SH-SY5Y (cell line): ENCODE data around the gene ZIC3.

Source experiments
- GATA2 ChIP-seq: IDR thresholded peaks from 2 replicates; pipeline ENCODE4 v1.6.1; 2011; ENCODE audit warnings: mild to moderate bottlenecking, low read depth, low read length
- GATA3 ChIP-seq: IDR thresholded peaks from 2 replicates; pipeline ENCODE4 v1.6.1; 2011; ENCODE audit warnings: low read depth, mild to moderate bottlenecking, low read length, moderate library complexity

ZIC3 gene

DNA sequence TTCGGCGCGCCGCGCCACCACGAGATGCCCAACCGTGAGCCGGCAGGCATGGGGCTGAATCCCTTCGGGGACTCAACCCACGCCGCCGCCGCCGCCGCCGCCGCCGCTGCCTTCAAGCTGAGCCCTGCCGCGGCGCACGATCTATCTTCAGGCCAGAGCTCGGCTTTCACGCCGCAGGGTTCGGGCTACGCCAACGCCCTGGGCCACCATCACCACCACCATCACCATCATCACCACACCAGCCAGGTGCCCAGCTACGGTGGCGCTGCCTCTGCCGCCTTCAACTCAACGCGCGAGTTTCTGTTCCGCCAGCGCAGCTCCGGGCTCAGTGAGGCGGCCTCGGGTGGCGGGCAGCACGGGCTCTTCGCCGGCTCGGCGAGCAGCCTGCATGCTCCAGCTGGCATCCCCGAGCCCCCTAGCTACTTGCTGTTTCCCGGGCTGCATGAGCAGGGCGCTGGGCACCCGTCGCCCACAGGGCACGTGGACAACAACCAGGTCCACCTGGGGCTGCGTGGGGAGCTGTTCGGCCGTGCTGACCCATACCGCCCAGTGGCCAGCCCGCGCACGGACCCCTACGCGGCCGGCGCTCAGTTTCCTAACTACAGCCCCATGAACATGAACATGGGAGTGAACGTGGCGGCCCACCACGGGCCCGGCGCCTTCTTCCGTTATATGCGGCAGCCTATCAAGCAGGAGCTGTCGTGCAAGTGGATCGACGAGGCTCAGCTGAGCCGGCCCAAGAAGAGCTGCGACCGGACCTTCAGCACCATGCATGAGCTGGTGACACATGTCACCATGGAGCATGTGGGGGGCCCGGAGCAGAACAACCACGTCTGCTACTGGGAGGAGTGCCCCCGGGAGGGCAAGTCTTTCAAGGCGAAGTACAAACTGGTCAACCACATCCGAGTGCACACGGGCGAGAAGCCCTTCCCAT lies 1.1 kb downstream of the ZIC3 start:
- TF ChIP-seq GATA2 (no peak), GATA3 (no peak)

DNA sequence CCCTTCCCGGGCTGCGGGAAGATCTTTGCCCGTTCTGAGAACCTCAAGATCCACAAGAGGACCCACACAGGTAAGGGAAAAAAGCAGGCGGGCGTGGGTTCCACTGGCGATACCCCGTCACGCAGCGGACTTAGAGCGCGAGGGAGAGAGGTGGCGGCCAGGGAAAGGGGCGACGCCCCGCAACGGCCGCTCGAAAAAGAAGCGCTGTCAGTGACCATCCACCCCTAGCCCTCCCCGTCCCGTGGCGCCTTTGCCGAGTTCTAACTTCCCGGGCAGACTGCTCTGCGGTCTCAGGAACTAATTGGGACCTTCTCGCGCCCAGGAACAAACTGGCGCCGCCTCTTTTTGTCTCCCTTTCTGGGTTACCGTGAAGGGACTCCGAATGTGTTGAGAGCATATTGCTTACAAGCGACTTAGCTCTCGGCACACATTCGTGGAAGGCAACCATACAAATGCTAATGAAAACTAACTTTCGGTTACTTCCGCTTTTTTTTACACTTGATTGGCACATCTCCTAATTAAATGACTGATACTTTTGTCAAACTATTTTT lies 1.8 kb downstream of the ZIC3 start:
- TF ChIP-seq GATA2 (no peak), GATA3 (no peak)

DNA sequence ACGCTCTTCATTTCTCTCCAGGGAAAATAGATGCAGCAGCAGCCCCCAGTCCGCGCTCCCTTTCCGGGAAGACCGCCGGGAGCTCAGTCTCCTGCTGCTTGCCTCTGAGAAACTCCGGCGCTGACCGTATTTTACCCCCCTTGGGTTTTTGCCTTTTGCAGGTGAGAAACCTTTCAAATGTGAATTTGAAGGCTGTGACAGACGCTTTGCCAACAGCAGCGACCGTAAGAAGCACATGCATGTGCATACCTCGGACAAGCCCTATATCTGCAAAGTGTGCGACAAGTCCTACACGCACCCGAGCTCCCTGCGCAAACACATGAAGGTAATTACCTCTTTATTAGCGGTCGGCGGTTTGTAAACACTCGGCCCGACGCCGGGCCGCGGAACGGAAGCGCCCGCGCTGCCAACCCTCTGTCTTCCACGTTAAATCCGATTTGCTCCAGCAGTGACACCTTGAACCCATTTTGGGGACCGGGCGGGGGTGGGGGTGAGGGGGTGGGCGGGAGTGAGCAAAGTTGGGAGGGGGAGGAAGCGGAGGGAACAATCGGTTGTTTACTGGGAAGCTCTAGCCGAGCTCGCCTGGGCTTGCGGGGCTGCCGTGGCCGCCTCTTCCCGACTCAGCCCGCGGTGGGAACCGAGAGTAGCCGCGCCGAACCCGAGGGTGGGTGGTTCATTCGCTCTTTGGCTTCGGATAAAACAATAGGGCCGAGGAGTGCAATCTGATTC lies 3.0 kb downstream of the ZIC3 start:
- TF ChIP-seq GATA3: no peak
- no peak for TF ChIP-seq GATA2

DNA sequence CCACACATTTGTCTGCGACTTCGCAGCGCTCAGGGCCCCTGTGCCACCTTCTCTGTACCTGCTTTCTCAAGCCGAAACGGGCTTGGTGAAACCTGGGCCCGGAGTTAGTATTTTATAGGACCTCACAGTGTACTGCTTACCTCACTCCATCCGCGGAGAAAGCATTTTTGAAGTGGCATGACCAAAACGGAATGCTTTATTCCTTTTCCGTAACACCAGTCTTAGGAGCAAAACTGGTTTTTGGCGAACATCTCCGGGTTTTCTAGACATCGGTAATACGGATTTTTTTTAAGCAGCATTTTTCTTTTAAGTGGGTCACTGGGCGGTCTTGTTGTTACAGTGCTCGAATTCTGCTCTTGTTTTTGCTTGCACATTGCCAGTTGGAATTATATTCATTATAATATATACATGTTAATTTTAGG lies 3.6 kb downstream of the ZIC3 start:
- TF ChIP-seq GATA2: no peak
- no peak for TF ChIP-seq GATA3

DNA sequence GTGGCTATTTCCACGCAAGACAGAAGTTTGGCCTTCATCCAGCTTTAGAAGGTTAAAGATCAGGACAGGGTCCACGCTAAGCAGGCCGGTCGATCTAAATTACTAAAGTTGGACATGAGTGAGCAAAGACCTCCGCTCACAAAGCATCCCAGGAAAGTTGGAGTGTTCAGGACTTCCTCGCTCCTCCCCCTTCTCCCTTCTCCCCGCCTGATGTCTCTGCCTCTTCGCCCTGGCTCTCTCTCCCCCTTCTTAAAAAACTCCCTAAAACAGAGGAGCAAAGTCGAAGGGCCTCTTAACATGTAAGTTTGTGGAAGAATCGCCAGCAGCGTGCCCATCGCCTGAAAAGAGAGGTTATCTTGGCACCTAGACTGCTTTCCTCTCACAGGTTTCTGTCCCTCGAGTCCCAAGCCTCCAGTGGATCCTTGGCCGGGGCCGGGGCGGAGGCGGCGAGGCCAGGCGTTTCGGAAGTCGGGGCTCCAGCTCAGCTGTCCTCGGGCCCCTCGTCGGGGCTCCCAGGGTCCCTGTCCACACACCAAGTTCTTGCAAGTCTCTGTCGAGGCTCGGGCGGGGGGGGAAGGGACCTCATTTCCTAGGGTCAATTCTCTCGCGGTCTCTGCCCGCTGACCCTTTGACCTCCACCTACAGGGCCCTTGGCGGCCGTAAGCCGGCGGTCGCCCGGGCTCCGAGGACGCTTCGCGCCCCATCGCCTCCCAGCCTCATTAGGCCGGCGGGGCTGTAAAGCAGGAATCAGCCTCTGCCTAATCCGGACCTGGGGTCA lies 7.6 kb downstream of the ZIC3 start:
- TF ChIP-seq GATA2 (no peak), GATA3 (no peak)

DNA sequence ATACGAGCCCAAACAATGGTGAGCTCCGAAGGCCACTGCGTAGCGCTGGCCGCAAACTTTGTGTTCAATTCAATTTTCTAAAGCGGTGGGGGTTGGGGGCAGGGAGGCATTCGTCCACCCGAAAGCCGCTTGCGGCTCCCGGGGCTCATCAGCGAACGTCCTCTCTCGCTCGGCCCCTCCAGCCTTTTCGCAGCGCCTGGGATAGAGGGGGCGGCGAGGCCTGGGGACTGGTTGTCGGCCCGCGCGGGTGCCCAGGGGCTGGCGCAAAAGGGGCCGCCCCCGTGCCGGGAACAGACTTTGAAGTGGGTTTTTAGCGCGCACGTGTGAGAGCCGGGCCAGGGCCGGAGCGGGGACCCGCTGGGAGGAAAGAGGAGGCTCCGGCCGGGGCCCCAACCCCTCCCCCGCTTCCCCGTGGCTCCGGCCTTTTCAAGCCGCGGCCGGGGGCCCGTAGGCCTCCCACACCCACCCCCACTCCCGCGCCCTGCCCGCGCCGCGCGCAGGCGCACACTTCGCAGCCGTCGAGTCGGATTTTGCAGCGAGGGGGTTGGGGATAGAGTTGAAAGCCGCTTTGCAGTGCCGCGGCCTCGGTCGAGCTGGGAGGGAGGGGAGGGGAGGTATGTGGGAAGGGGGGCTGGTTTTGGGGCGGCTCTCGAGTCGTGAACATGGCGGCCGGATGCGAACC lies 8.3 kb downstream of the ZIC3 start:
- TF ChIP-seq GATA2 (no peak), GATA3 (no peak)

DNA sequence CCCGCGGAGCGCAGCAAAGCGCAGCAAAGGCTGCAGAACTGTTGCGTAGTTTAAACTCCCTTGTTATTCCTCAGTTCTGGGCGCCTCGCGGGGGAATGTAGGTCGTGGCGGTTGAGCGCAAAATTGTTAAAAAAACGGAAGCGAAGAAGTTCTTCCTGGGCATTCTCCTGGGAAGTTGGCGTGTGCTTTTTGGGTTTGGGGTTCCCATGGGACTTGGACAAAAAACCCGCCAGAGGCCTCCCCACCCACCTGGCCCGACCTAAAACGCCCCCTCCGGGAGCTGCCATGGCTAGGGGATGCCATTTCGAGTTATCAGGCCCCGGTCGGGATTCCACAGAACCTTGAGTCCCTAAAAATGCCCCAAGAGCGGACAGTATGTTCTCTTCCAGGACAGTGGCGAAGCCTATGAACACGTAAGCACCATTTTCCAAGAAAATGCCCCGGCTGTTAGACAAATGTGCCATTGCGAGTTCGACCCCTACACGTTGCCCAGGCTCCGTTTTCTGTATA lies 8.9 kb downstream of the ZIC3 start:
- TF ChIP-seq GATA2 (no peak), GATA3 (no peak)

DNA sequence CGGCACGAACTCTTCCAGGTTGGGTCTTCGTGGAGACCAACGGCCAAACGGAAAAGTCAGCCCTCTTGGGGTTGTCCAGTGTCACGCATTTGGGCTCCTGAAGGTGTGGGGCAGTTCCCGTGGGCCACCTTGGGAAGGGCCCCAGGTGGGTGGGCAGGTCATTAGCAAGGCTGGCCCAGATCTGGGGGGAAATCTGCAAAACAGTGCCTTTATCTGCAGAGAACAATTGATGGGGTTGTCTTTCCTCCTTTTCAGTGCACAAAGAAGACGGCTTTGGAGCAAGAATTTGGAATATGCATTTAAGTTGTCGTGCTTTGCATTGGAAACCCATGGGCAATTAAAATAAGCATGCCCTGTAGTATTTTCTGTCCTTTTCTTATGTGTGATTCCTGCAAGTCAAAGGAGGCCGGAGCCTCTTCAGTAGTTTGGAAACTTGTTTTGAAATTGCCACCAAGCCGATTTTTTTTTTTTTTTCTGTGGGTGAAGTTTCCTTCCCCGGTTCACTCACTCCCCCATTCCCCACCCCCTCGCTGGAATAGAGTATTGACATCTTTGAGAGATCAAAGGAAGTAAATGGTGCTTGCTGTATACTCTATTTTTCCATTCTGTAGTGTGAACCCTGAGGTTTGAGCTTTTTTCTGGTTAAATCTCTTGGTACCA lies 9.8 kb downstream of the ZIC3 start:
- TF ChIP-seq GATA3 (no peak), GATA2 (no peak)

DNA sequence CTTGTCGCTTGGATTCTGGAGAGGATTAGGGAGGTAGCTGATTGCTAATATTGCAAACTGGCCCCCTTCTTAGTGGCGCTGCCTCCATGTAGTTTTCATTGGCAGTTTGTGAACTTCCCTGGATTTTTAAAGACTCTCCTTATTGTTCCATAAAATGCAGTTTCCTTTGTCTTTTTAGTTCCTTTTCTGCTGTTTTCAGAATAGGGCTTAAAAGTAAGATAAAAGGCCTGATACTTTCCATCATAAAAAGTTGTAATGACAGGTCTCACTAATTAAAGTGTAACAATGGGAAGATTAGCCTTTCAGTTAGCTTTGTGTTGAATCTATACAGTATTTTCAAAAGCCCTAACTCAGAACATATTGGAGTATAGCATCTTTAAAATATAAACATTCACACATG lies 21.2 kb downstream of the ZIC3 start:
- TF ChIP-seq GATA3: no peak
- no peak for TF ChIP-seq GATA2

DNA sequence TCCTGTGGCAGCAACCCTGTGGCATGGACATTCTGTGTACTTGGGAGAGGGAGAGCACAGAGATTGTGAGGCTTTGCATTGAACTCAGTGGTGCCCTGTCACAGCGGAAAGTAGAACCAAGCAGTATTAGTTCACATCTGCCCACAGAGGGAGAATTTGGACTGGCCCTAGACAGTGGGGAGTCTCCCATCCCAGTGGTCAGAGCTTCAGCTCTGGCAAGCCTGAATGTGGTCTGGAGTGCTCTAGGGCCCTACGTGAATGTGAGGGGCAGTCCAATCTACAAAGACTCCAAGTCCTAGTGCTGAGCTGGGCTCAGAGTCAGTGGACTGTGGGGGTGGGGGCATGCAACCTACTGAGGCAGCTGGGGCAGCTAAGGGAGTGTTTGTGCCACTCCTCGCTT lies 34.8 kb downstream of the ZIC3 start:
- TF ChIP-seq GATA2 (no peak), GATA3 (no peak)
